WTC11 (cell line): ENCODE data around the gene SRC. TPM values are rescaled to one million over a fixed set of nuclear protein-coding genes. Genes with fewer than 3 reads are reported as not detected.

ENCODE experiments used
- ATAC-seq: fragments of 200-7000 bp; cut with Tn5 transposase; 2 replicates; pipeline ENCODE4 v1.10.0; 2021; ENCODE audit warnings: mild to moderate bottlenecking, moderate library complexity
- CTCF ChIA-PET: fragments of 300-600 bp; sonication (Branson Sonifier 250); formaldehyde crosslinking; loops from one replicate; lab custom pipeline; 2021; ENCODE audit warnings: antibody characterized with exemption; lab: Charles Lee
- POLR2A ChIA-PET: fragments of 350-600 bp; sonication (Branson Sonifier 250); formaldehyde crosslinking; loops from one replicate; lab custom pipeline; 2021; ENCODE audit warnings: antibody characterized with exemption; lab: Charles Lee
- DNase-seq: peaks from one replicate; pipeline ENCODE4 v3.0.0; 2021; ENCODE audit warnings: low spot score
- H3K27ac Mint-ChIP-seq: 2 replicates; pipeline ENCODE4 v1.8.0; 2021; ENCODE audit warnings: mixed read lengths
- H3K27me3 Mint-ChIP-seq: 2 replicates; pipeline ENCODE4 v1.8.0; 2021; ENCODE audit warnings: low read depth, mild to moderate bottlenecking, moderate library complexity, mixed read lengths
- H3K36me3 Mint-ChIP-seq: 2 replicates; pipeline ENCODE4 v1.8.0; 2021; ENCODE audit warnings: mixed read lengths
- H3K4me1 Mint-ChIP-seq: 2 replicates; pipeline ENCODE4 v1.8.0; 2022; ENCODE audit warnings: mixed read lengths
- H3K4me3 Mint-ChIP-seq: 2 replicates; pipeline ENCODE4 v1.8.0; 2021; ENCODE audit warnings: mild to moderate bottlenecking, moderate library complexity, mixed read lengths
- H3K9me3 Mint-ChIP-seq: 2 replicates; pipeline ENCODE4 v1.8.0; 2021; ENCODE audit warnings: mixed read lengths
- ELF4 ChIP-seq: sonication (generic); formaldehyde crosslinking; IDR thresholded peaks from 2 replicates; pipeline ENCODE4 v1.8.1; 2022; ENCODE audit warnings: low read depth, mild to moderate bottlenecking, moderate library complexity, missing genetic modification reagents
- GABPB1 ChIP-seq: sonication (generic); formaldehyde crosslinking; IDR thresholded peaks from 2 replicates; pipeline ENCODE4 v1.8.1; 2023; ENCODE audit warnings: mild to moderate bottlenecking, missing genetic modification reagents
- IRF2 ChIP-seq: sonication (generic); formaldehyde crosslinking; IDR thresholded peaks from 2 replicates; pipeline ENCODE4 v1.8.0; 2022; ENCODE audit warnings: low read depth, missing genetic modification reagents, borderline replicate concordance
- JUN ChIP-seq: sonication (generic); formaldehyde crosslinking; IDR thresholded peaks from 2 replicates; pipeline ENCODE4 v1.8.0; 2023; ENCODE audit warnings: mild to moderate bottlenecking, missing genetic modification reagents
- NFE2L1 ChIP-seq: sonication (generic); formaldehyde crosslinking; IDR thresholded peaks from 2 replicates; pipeline ENCODE4 v1.8.1; 2023; ENCODE audit warnings: missing genetic modification reagents
- NR1H2 ChIP-seq: sonication (generic); formaldehyde crosslinking; IDR thresholded peaks from 2 replicates; pipeline ENCODE4 v1.9.0; 2021; ENCODE audit warnings: mild to moderate bottlenecking, moderate library complexity, missing genetic modification reagents
- NR2C2 ChIP-seq: sonication (generic); formaldehyde crosslinking; IDR thresholded peaks from 2 replicates; pipeline ENCODE4 v1.8.0; 2022; ENCODE audit warnings: mild to moderate bottlenecking, missing genetic modification reagents
- ZNF416 ChIP-seq: fragments of 250-450 bp; sonication (Bioruptor Pico); IDR thresholded peaks from 2 replicates; pipeline ENCODE4 v1.9.0; 2021; ENCODE audit warnings: mild to moderate bottlenecking, inconsistent platforms
- total RNA-seq: library from RNA; stranded (reverse); gene quantifications from 3 replicates; pipeline ENCODE4 v1.2.3, GENCODE V29; 2021
- TF ChIP-seq, protein P1 (sequence below): sonication (generic); formaldehyde crosslinking; conservative IDR thresholded peaks from 2 replicates; pipeline ENCODE4 v1.8.1; 2022; ENCODE audit warnings: mild to moderate bottlenecking, missing genetic modification reagents
- TF ChIP-seq, protein P2 (sequence below): sonication (generic); formaldehyde crosslinking; IDR thresholded peaks from 2 replicates; pipeline ENCODE4 v1.8.1; 2023; ENCODE audit warnings: mild to moderate bottlenecking, missing genetic modification reagents
- TF ChIP-seq, protein P3 (sequence below): sonication (generic); formaldehyde crosslinking; IDR thresholded peaks from 2 replicates; pipeline ENCODE4 v1.8.1; 2023; ENCODE audit warnings: mild to moderate bottlenecking, missing genetic modification reagents, moderate library complexity
- TF ChIP-seq, protein P4 (sequence below): fragments of 250-450 bp; sonication (Bioruptor Pico); IDR thresholded peaks from 2 replicates; pipeline ENCODE4 v1.9.0; 2021; ENCODE audit warnings: mild to moderate bottlenecking
- TF ChIP-seq, protein P5 (sequence below): sonication (generic); formaldehyde crosslinking; IDR thresholded peaks from 2 replicates; pipeline ENCODE4 v1.8.0; 2022; ENCODE audit warnings: mild to moderate bottlenecking, missing genetic modification reagents
- TF ChIP-seq, protein P6 (sequence below): fragments of 250-450 bp; sonication (Bioruptor Pico); conservative IDR thresholded peaks from 2 replicates; pipeline ENCODE4 v1.9.0; 2021; ENCODE audit warnings: mild to moderate bottlenecking
- TF ChIP-seq, protein P7 (sequence below): sonication (generic); formaldehyde crosslinking; IDR thresholded peaks from 2 replicates; pipeline ENCODE4 v1.8.1; 2022; ENCODE audit warnings: low read depth, mild to moderate bottlenecking, moderate library complexity, missing genetic modification reagents, borderline replicate concordance

Gene SRC
- total RNA-seq, 1 experiment from 2014 or later: 33.3 TPM

DNA sequence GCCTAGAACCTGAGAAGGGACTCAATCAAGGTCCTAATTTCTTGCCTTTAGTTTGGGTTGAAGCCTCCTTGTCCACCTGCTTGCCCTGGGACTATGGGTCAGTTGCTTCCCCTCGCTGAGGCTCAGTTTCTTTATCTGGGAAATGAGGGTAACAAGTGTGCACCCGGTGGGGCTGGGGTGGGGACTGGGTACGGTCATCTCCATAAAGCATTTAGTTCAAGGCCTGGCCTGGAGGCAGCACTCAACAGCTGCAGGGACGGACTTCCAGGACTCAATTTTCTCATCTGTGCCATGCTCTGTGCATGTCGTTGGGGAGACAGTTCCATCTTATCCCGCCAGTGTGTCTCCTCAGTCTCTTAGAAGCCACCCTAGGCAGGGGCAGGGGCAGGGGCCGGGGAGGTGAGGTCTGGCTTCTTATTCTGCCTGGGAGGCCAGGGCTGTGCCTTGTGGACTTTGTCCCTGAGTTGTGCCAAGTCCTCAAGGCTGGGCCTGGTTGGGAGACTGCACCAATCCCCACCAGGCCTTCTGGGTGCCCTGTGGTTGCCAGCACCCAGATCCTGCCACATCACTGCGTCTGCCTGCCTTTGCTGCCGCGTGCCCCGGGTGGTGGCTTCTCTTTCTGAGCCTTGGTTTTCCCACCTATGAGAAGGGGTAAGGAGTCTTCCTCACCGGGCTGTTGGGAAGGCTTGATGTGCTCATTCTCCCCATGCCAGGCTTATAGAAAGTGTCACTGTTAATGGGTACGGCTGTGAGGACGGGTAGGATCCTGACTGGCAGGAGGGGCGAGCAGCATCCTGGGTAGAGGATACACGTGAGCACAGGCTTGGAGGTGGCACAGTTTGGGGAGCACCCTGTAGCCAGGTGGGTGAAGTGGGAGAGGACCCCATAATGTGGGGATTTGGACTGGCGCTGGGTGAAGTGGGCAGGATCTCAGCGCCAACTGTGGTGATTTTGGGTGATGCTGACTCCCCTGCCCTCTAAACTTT, 8.6 kb downstream of the SRC start:
- no peak for TF ChIP-seq NR1H2 (CRISPR knock-in tag)
- TF ChIP-seq NR2C2 (CRISPR knock-in tag): no peak
- TF ChIP-seq, protein P1, sequence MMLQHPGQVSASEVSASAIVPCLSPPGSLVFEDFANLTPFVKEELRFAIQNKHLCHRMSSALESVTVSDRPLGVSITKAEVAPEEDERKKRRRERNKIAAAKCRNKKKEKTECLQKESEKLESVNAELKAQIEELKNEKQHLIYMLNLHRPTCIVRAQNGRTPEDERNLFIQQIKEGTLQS (CRISPR knock-in tag): no peak
- no peak for TF ChIP-seq IRF2
- TF ChIP-seq NFE2L1 (CRISPR knock-in tag): no peak
- no peak for TF ChIP-seq JUN (CRISPR knock-in tag)
- no peak for TF ChIP-seq ELF4 (CRISPR knock-in tag)
- no peak for TF ChIP-seq GABPB1 (CRISPR knock-in tag)
- TF ChIP-seq, protein P2, sequence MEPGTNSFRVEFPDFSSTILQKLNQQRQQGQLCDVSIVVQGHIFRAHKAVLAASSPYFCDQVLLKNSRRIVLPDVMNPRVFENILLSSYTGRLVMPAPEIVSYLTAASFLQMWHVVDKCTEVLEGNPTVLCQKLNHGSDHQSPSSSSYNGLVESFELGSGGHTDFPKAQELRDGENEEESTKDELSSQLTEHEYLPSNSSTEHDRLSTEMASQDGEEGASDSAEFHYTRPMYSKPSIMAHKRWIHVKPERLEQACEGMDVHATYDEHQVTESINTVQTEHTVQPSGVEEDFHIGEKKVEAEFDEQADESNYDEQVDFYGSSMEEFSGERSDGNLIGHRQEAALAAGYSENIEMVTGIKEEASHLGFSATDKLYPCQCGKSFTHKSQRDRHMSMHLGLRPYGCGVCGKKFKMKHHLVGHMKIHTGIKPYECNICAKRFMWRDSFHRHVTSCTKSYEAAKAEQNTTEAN (CRISPR knock-in tag): no peak
- TF ChIP-seq, protein P3, sequence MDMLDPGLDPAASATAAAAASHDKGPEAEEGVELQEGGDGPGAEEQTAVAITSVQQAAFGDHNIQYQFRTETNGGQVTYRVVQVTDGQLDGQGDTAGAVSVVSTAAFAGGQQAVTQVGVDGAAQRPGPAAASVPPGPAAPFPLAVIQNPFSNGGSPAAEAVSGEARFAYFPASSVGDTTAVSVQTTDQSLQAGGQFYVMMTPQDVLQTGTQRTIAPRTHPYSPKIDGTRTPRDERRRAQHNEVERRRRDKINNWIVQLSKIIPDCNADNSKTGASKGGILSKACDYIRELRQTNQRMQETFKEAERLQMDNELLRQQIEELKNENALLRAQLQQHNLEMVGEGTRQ: no peak
- TF ChIP-seq, protein P4, sequence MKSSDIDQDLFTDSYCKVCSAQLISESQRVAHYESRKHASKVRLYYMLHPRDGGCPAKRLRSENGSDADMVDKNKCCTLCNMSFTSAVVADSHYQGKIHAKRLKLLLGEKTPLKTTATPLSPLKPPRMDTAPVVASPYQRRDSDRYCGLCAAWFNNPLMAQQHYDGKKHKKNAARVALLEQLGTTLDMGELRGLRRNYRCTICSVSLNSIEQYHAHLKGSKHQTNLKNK: no peak
- no peak for TF ChIP-seq ZNF416 (CRISPR knock-in tag)
- TF ChIP-seq, protein P5, sequence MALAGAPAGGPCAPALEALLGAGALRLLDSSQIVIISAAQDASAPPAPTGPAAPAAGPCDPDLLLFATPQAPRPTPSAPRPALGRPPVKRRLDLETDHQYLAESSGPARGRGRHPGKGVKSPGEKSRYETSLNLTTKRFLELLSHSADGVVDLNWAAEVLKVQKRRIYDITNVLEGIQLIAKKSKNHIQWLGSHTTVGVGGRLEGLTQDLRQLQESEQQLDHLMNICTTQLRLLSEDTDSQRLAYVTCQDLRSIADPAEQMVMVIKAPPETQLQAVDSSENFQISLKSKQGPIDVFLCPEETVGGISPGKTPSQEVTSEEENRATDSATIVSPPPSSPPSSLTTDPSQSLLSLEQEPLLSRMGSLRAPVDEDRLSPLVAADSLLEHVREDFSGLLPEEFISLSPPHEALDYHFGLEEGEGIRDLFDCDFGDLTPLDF: no peak
- TF ChIP-seq, protein P6, sequence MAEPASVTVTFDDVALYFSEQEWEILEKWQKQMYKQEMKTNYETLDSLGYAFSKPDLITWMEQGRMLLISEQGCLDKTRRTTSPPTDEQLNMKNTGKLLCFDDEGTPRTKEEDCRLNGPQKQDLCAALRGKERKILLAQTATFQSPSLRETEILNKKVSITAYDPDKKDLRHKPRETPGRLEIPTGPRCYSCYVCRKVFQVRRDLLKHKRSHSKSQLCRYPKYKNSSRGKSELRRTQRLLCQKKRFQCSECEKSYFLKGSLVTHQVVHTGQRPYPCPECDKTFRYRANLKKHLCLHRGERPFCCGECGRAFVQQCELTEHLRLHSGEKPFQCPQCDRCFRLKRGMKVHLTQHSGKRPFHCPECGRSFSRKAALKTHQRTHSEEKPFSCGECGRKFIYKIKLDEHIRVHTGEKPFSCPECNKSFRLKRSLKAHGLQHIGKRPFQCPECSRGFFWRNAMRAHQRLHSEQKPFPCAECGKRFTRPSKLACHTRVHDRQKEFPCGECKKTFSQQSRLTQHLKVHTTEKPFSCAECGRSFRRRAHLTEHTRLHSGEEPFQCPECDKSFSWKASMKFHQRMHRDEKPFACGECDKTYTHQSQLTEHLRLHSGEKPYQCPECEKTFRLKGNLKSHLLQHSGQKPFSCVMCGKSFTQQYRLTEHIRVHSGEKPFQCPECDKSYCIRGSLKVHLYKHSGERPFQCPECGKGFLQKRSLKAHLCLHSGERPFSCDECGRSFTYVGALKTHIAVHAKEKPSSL: no peak
- TF ChIP-seq, protein P7, sequence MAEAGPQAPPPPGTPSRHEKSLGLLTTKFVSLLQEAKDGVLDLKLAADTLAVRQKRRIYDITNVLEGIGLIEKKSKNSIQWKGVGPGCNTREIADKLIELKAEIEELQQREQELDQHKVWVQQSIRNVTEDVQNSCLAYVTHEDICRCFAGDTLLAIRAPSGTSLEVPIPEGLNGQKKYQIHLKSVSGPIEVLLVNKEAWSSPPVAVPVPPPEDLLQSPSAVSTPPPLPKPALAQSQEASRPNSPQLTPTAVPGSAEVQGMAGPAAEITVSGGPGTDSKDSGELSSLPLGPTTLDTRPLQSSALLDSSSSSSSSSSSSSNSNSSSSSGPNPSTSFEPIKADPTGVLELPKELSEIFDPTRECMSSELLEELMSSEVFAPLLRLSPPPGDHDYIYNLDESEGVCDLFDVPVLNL (CRISPR knock-in tag): no peak
- H3K27ac Mint-ChIP-seq: no peak overlapping the region; the same call in 1 of the 2 replicates

More for the DNA sequence above, 8.6 kb downstream of the SRC start:
- Mint-ChIP-seq H3K9me3 (no peaks in the 10 kb centered on the region), H3K4me3 (no peak overlapping the region), H3K27me3 (no peaks in the 10 kb centered on the region), H3K4me1 (peaks cover 16% of the 10 kb centered on the region), H3K36me3 (no peaks in the 10 kb centered on the region)
- ChIA-PET POLR2A (no interaction called here), CTCF (no interaction called here)
- ATAC-seq: no peak
- DNase-seq: no peak
